MV-4-11 (cell line): Measurements from ENCODE around the gene RALGAPA2.
"Not testable (repeated sequence)": the region's sequence is repeated elsewhere in the genome, so short reads cannot be mapped to it uniquely, and the experiment has no call there.

Source experiments
- DNase-seq: peaks from one replicate; lab custom pipeline; 2025; lab: John Stamatoyannopoulos, UW

RALGAPA2 gene

GRCh38 chr20:20571068-20571780, 141.2 kb downstream of the RALGAPA2 start:
- no peak for DNase-seq

- peak; percentile 19 for DNase-seq
These were observed 143.7 kb downstream of the RALGAPA2 start for GRCh38 chr20:20568604-20569205.

GRCh38 chr20:20567712-20568111, 144.7 kb downstream of the RALGAPA2 start:
- no peak for DNase-seq

- no peak for DNase-seq
These were observed 145.9 kb downstream of the RALGAPA2 start for GRCh38 chr20:20566516-20566915.

GRCh38 chr20:20564279-20564678, 148.2 kb downstream of the RALGAPA2 start:
- no peak for DNase-seq

- no peak for DNase-seq
These were observed 149.9 kb downstream of the RALGAPA2 start for GRCh38 chr20:20562507-20562906.

GRCh38 chr20:20561841-20562240, 150.6 kb downstream of the RALGAPA2 start:
- DNase-seq: no peak

- DNase-seq: no peak
These were observed 151.3 kb downstream of the RALGAPA2 start for GRCh38 chr20:20561172-20561571.

GRCh38 chr20:20557406-20557805, 155.0 kb downstream of the RALGAPA2 start:
- DNase-seq: no peak

- no peak for DNase-seq
These were observed 156.6 kb downstream of the RALGAPA2 start for GRCh38 chr20:20555838-20556237.

GRCh38 chr20:20554951-20555350, 157.5 kb downstream of the RALGAPA2 start:
- DNase-seq: no peak

- no peak for DNase-seq
These were observed 158.9 kb downstream of the RALGAPA2 start for GRCh38 chr20:20553541-20553940.

- no peak for DNase-seq
These were observed 160.4 kb downstream of the RALGAPA2 start for GRCh38 chr20:20552076-20552475.

GRCh38 chr20:20551409-20551808, 161.0 kb downstream of the RALGAPA2 start:
- DNase-seq: no peak

- DNase-seq: no peak
These were observed 162.7 kb downstream of the RALGAPA2 start for GRCh38 chr20:20549704-20550103.

GRCh38 chr20:20549267-20549612, 163.2 kb downstream of the RALGAPA2 start:
- no peak for DNase-seq

GRCh38 chr20:20548527-20549266, 163.7 kb downstream of the RALGAPA2 start:
- DNase-seq: no peak

- no peak for DNase-seq
These were observed 164.6 kb downstream of the RALGAPA2 start for GRCh38 chr20:20547876-20548266.

GRCh38 chr20:20547221-20547875, 165.1 kb downstream of the RALGAPA2 start:
- peak; percentile 92 for DNase-seq

GRCh38 chr20:20546402-20546801, 166.0 kb downstream of the RALGAPA2 start:
- no peak for DNase-seq

GRCh38 chr20:20543348-20543747, 169.1 kb downstream of the RALGAPA2 start:
- DNase-seq: not testable (repeated sequence)

GRCh38 chr20:20536240-20536933, 176.1 kb downstream of the RALGAPA2 start:
- DNase-seq: no peak
